ENCODE measurements around the gene PNLIPRP2. TPM values are rescaled to one million over a fixed set of nuclear protein-coding genes. Genes with fewer than 3 reads are reported as not detected.

Gene PNLIPRP2
- not detected in 3 replicates for polyA plus RNA-seq
- polyA plus RNA-seq (2011; ENCODE audit: low read depth): not detected
- polyA plus RNA-seq (2011; cell fraction: cytosol; rRNA removed): not detected in 2 replicates
- not detected in 2 replicates for polyA plus RNA-seq (2011; cell fraction: nucleus; rRNA removed)
- not detected in 2 replicates for polyA plus RNA-seq (2012; ENCODE audit: low replicate concordance)
- polyA minus RNA-seq: not detected in 3 replicates
- polyA minus RNA-seq (2011; cell fraction: cytosol; rRNA and poly(A)+ RNA removed): not detected
- not detected in 2 replicates for polyA minus RNA-seq (2011; cell fraction: nucleus; rRNA and poly(A)+ RNA removed)

DNA sequence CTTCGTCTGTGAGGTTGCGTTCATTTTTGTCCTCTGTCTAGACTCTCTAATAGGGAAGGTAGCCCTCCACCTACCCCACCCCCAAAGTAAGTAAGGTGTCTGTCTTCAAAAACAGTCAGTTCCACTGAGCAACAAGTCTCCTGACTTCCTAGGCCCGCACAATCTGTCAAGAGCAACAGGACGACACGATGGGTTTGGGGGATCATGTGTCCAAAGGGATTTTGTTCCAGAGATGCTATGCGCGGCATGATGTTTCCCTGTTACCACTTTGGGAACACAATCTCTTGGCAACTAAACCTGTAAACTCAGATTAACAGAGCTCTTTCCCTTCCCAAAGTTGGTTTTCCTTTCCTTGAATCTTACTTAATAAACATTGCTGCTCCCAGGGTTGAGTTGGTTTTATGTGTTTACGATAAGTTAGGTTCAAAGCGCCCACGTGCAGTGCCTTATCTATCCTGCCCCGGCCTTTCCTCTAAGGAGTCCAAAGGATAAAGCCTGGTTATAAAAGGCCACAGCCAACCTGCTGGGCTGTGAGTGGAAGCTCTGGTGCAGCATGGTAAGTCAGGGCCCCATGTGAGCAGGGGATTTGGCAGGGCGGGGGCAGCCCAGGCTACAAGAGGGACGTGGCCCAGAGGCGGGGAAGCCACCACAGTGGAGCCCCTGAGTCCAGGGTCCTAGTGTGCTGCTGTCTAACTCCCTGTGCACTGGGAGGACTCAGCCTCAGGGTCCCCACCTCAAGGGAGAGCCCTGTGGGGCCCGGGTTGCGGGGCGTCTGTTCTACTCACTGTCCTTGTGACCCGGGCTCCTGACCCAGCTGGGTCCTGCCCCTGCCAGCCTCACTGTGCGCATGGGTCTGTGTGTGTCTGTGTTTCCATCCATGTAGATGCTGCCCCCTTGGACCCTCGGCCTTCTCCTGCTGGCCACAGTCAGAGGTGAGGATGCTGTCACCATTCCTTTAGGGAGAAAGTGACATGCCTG lies at the start of gene PNLIPRP2:
Gene PNLIPRP2, plus strand, starts transcription at position 531 of the 978 bp plus-strand sequence.
- Histone ChIP-seq H3K9me1 (ENCODE audit: control insufficient read depth, extremely low read depth, insufficient read depth, low read length) (no peaks in the 10 kb centered on the region), H3K36me3 (ENCODE audit: control insufficient read depth in 2 of 2, extremely low read depth in 1 of 2, insufficient read depth in 2 of 2, low read length in 2 of 2) (no peaks in the 10 kb centered on the region), H3K9ac (ENCODE audit: control insufficient read depth, extremely low read depth, insufficient read depth, low read length) (no peak within 1 kb of the TSS), H4K20me1 (ENCODE audit: control insufficient read depth, extremely low read depth, insufficient read depth, low read length) (no peaks in the 10 kb centered on the region), H3K79me2 (ENCODE audit: control insufficient read depth, insufficient read depth, low read length) (no peaks in the 10 kb centered on the region), H3K4me2 (ENCODE audit: control insufficient read depth, extremely low read depth, insufficient read depth, low read depth, low read length) (no peak within 1 kb of the TSS), H3K27me3 (ENCODE audit: control insufficient read depth, extremely low read depth, insufficient read depth, low read length) (no peaks in the 10 kb centered on the region), H3K4me1 (ENCODE audit: control insufficient read depth, extremely low read depth, insufficient read depth, low read length) (no peaks in the 10 kb centered on the region), H3K9me3 (ENCODE audit: control insufficient read depth, low read depth, low read length) (no peaks in the 10 kb centered on the region), H3K27ac (ENCODE audit: control insufficient read depth, insufficient read depth, low read length) (no peak within 1 kb of the TSS), H3K4me3 (ENCODE audit: control insufficient read depth in 2 of 3, extremely low read depth in 1 of 3, insufficient read depth in 2 of 3, low read depth in 1 of 3, low read length in 3 of 3) (no peak within 1 kb of the TSS), H2AFZ (ENCODE audit: control insufficient read depth, low read length) (no peak within 1 kb of the TSS)
- dilution Hi-C loops (cut with MboI; ENCODE audit: extremely low pct_ligation_motif_present, low sequenced_read_pairs): no loop called here
- DNase-seq (ENCODE audit: low read depth, low spot score) (no peak), FAIRE-seq (no peak)
- TF ChIP-seq EZH2 (IDR thresholded peaks at IDR 0.05; ENCODE audit: low read length): no peak
- TF ChIP-seq, protein P1, sequence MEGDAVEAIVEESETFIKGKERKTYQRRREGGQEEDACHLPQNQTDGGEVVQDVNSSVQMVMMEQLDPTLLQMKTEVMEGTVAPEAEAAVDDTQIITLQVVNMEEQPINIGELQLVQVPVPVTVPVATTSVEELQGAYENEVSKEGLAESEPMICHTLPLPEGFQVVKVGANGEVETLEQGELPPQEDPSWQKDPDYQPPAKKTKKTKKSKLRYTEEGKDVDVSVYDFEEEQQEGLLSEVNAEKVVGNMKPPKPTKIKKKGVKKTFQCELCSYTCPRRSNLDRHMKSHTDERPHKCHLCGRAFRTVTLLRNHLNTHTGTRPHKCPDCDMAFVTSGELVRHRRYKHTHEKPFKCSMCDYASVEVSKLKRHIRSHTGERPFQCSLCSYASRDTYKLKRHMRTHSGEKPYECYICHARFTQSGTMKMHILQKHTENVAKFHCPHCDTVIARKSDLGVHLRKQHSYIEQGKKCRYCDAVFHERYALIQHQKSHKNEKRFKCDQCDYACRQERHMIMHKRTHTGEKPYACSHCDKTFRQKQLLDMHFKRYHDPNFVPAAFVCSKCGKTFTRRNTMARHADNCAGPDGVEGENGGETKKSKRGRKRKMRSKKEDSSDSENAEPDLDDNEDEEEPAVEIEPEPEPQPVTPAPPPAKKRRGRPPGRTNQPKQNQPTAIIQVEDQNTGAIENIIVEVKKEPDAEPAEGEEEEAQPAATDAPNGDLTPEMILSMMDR (optimal IDR thresholded peaks at IDR 0.05 in 1 of 3, IDR thresholded peaks at IDR 0.05 in 1 of 3, conservative IDR thresholded peaks at IDR 0.05 in 1 of 3; ENCODE audit: extremely low read depth in 1 of 3, insufficient read depth in 2 of 3, low read length in 3 of 3): no peak

DNA sequence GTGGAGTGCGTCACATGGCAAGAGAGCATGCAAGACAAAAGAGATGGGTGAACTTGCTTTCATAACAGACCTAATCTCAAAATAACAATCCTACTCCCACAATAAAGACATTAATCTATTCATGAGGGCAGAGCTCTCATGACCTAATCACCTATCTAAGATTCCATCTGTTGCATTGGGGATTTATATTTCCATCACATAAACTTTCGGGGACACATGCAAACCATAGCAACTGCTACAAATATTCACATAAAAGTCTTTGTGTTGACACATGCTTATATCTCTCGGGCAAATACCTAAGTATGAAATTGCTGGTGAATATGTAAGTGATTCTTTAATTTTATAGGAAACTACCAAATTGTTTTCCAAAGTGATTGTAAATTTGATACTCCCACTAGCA lies 46.0 kb upstream of the PNLIPRP2 start:
- DNase-seq (ENCODE audit: low read depth, low spot score): no peak
- Histone ChIP-seq H3K9me1 (ENCODE audit: control insufficient read depth, extremely low read depth, insufficient read depth, low read length) (no peaks in the 10 kb centered on the region), H3K4me3 (ENCODE audit: control insufficient read depth in 2 of 3, extremely low read depth in 1 of 3, insufficient read depth in 2 of 3, low read depth in 1 of 3, low read length in 3 of 3) (no peak overlapping the region), H3K4me1 (ENCODE audit: control insufficient read depth, extremely low read depth, insufficient read depth, low read length) (no peaks in the 10 kb centered on the region), H3K36me3 (ENCODE audit: control insufficient read depth in 2 of 2, extremely low read depth in 1 of 2, insufficient read depth in 2 of 2, low read length in 2 of 2) (no peaks in the 10 kb centered on the region), H3K27ac (ENCODE audit: control insufficient read depth, insufficient read depth, low read length) (no peak overlapping the region), H2AFZ (ENCODE audit: control insufficient read depth, low read length) (no peak overlapping the region), H3K79me2 (ENCODE audit: control insufficient read depth, insufficient read depth, low read length) (no peaks in the 10 kb centered on the region), H3K9me3 (ENCODE audit: control insufficient read depth, low read depth, low read length) (no peaks in the 10 kb centered on the region), H4K20me1 (ENCODE audit: control insufficient read depth, extremely low read depth, insufficient read depth, low read length) (no peaks in the 10 kb centered on the region), H3K9ac (ENCODE audit: control insufficient read depth, extremely low read depth, insufficient read depth, low read length) (no peak overlapping the region), H3K4me2 (ENCODE audit: control insufficient read depth, extremely low read depth, insufficient read depth, low read depth, low read length) (no peak overlapping the region), H3K27me3 (ENCODE audit: control insufficient read depth, extremely low read depth, insufficient read depth, low read length) (no peaks in the 10 kb centered on the region)
- dilution Hi-C loops (cut with MboI; ENCODE audit: extremely low pct_ligation_motif_present, low sequenced_read_pairs): no loop called here
- no peak for FAIRE-seq
- TF ChIP-seq EZH2 (IDR thresholded peaks at IDR 0.05; ENCODE audit: low read length): no peak
- TF ChIP-seq, protein P1 (optimal IDR thresholded peaks at IDR 0.05 in 1 of 3, IDR thresholded peaks at IDR 0.05 in 1 of 3, conservative IDR thresholded peaks at IDR 0.05 in 1 of 3; ENCODE audit: extremely low read depth in 1 of 3, insufficient read depth in 2 of 3, low read length in 3 of 3): no peak
